SK-N-SH (cell line): ENCODE data around the gene C1orf146. TPM values are rescaled to one million over a fixed set of nuclear protein-coding genes. Genes with fewer than 3 reads are reported as not detected.
"Not testable (repeated sequence)": the region's sequence is repeated elsewhere in the genome, so short reads cannot be mapped to it uniquely, and the experiment has no call there.

Source experiments
- CTCF ChIA-PET: fragments of 300-600, 350-600 bp; formaldehyde crosslinking; extraction: SDS; loops from one replicate; lab custom pipeline; 2021; lab: Yijun Ruan, JAX
- POLR2A ChIA-PET: fragments of 350-600 bp; sonication (Branson Sonifier 250); formaldehyde crosslinking; extraction: SDS; loops from one replicate; lab custom pipeline; 2020; ENCODE audit warnings: antibody characterized with exemption, inconsistent platforms; lab: Yijun Ruan, JAX
- DNase-seq: peaks from one replicate; pipeline ENCODE4 v3.0.0; 2012
- H2AFZ ChIP-seq: fragments of 200-600 bp; sonication (generic); 2 replicates; pipeline ENCODE4 v1.8.1; 2016; ENCODE audit warnings: antibody characterized with exemption, mild to moderate bottlenecking, low read depth
- H3F3A ChIP-seq: fragments of 200-600 bp; sonication (generic); replicated peaks from 2 replicates; pipeline ENCODE3; 2016; ENCODE audit warnings: antibody characterized with exemption, mild to moderate bottlenecking; ENCODE audit not compliant: insufficient read depth
- H3K27ac ChIP-seq, 2 experiments: fragments of 200-500 bp in 1 of 2; fragments of 200-600 bp in 1 of 2; sonication (Bioruptor generic) in 1 of 2; sonication (generic), shearing (Covaris generic) in 1 of 2; 2 replicates each; pipeline versions ENCODE4 v1.5.1 to v1.6.1; 2014 to 2016; ENCODE audit warnings: low read depth in 2 of 2, inconsistent platforms in 1 of 2, low read length in 1 of 2, mild to moderate bottlenecking in 1 of 2, mixed read lengths in 1 of 2
- H3K27me3 ChIP-seq: fragments of 200-600 bp; sonication (generic), shearing (Covaris generic); 2 replicates; pipeline ENCODE4 v1.6.1; 2016; ENCODE audit warnings: mixed run types; ENCODE audit not compliant: insufficient read depth
- H3K36me3 ChIP-seq, 2 experiments: fragments of 200-500 bp in 1 of 2; fragments of 200-600 bp in 1 of 2; sonication (Bioruptor generic) in 1 of 2; sonication (generic) in 1 of 2; replicated peaks in 1 of 2; 2 replicates each; pipeline versions ENCODE3 to v1.5.1; 2014 to 2016; ENCODE audit warnings: low read length in 1 of 2, mild to moderate bottlenecking in 1 of 2; ENCODE audit not compliant: insufficient read depth in 2 of 2, control insufficient read depth in 1 of 2
- H3K4me1 ChIP-seq, 2 experiments: fragments of 200-500 bp in 1 of 2; fragments of 200-600 bp in 1 of 2; sonication (Bioruptor generic) in 1 of 2; sonication (generic), shearing (Covaris generic) in 1 of 2; 2 replicates each; pipeline versions ENCODE4 v1.5.1 to v1.6.1; 2014 to 2016; ENCODE audit warnings: low read depth in 1 of 2, low read length in 1 of 2, mixed run types in 1 of 2; ENCODE audit not compliant: insufficient read depth in 2 of 2, control insufficient read depth in 1 of 2
- H3K4me2 ChIP-seq: fragments of 200-600 bp; sonication (generic), shearing (Covaris generic); 2 replicates; pipeline ENCODE4 v1.6.1; 2017; ENCODE audit warnings: mixed run types
- H3K4me3 ChIP-seq, 2 experiments: fragments of 200-500 bp in 1 of 2; fragments of 200-600 bp in 1 of 2; sonication (Bioruptor generic) in 1 of 2; sonication (generic), shearing (Covaris generic) in 1 of 2; 2 replicates each; pipeline versions ENCODE4 v1.5.1 to v1.8.1; 2014 to 2016; ENCODE audit warnings: low read depth in 2 of 2, inconsistent platforms in 1 of 2, low read length in 1 of 2, mild to moderate bottlenecking in 1 of 2, mixed read lengths in 1 of 2, moderate library complexity in 1 of 2
- H3K79me2 ChIP-seq: fragments of 200-600 bp; sonication (generic); 2 replicates; pipeline ENCODE4 v1.8.1; 2017; ENCODE audit warnings: mild to moderate bottlenecking; ENCODE audit not compliant: insufficient read depth
- H3K9ac ChIP-seq: fragments of 200-600 bp; sonication (generic); 2 replicates; pipeline ENCODE4 v1.6.1; 2017; ENCODE audit warnings: mixed run types
- H3K9me2 ChIP-seq: fragments of 200-600 bp; sonication (generic); 2 replicates; pipeline ENCODE4 v1.6.1; 2017; ENCODE audit warnings: mixed run types
- H3K9me3 ChIP-seq: fragments of 200-600 bp; sonication (generic); 2 replicates; pipeline ENCODE4 v1.6.1; 2017; ENCODE audit warnings: mixed run types, mild to moderate bottlenecking, moderate library complexity
- H4K20me1 ChIP-seq: fragments of 200-600 bp; sonication (generic); 2 replicates; pipeline ENCODE4 v1.6.1; 2017; ENCODE audit warnings: mild to moderate bottlenecking, mixed run types; ENCODE audit not compliant: insufficient read depth
- CHD2 ChIP-seq: fragments of 150-350 bp; IDR thresholded peaks from 2 replicates; pipeline ENCODE4 v1.6.1; 2018; ENCODE audit warnings: low read length; ENCODE audit not compliant: partially characterized antibody
- CTCF ChIP-seq: fragments of 200-600 bp; sonication (generic); IDR thresholded peaks from 2 replicates; pipeline ENCODE4 v1.6.1; 2017; ENCODE audit warnings: antibody characterized with exemption, mild to moderate bottlenecking, moderate library complexity
- EP300 ChIP-seq, 2 experiments: IDR thresholded peaks; 2 replicates each; pipeline versions ENCODE4 v1.4.0 to v1.6.1; 2012; ENCODE audit warnings: borderline replicate concordance in 1 of 2, low read depth in 1 of 2, low read length in 1 of 2
- EZH2phosphoT487 ChIP-seq: fragments of 200-600 bp; sonication (generic); IDR thresholded peaks from 2 replicates; pipeline ENCODE4 v1.6.1; 2017; ENCODE audit warnings: low read depth, mixed run types, mild to moderate bottlenecking, antibody characterized with exemption, moderate library complexity, borderline replicate concordance
- FOSL2 ChIP-seq: IDR thresholded peaks from 2 replicates; pipeline ENCODE4 v1.4.0; 2012; ENCODE audit warnings: low read depth, mild to moderate bottlenecking, moderate library complexity, borderline replicate concordance
- NFIC ChIP-seq: IDR thresholded peaks from 2 replicates; pipeline ENCODE4 v1.4.0; 2012; ENCODE audit warnings: borderline replicate concordance
- REST ChIP-seq: IDR thresholded peaks from 2 replicates; pipeline ENCODE4 v1.6.1; 2012; ENCODE audit warnings: mild to moderate bottlenecking, low read depth, low read length, moderate library complexity
- RFX5 ChIP-seq: IDR thresholded peaks from 2 replicates; pipeline ENCODE4 v1.6.1; 2012; ENCODE audit warnings: mild to moderate bottlenecking, improper control_type of control experiment, low read length
- RXRA ChIP-seq: IDR thresholded peaks from 2 replicates; pipeline ENCODE4 v1.4.0; 2012; ENCODE audit warnings: low read depth, mild to moderate bottlenecking, borderline replicate concordance
- SIN3A ChIP-seq: IDR thresholded peaks from 2 replicates; pipeline ENCODE4 v1.6.1; 2012; ENCODE audit warnings: low read depth, mild to moderate bottlenecking, low read length, moderate library complexity, borderline replicate concordance
- TCF12 ChIP-seq: IDR thresholded peaks from 2 replicates; pipeline ENCODE4 v1.4.0; 2012
- TEAD4 ChIP-seq: IDR thresholded peaks from 2 replicates; pipeline ENCODE4 v1.4.0; 2012; ENCODE audit warnings: mild to moderate bottlenecking, borderline replicate concordance; ENCODE audit not compliant: insufficient read depth
- USF1 ChIP-seq: IDR thresholded peaks from 2 replicates; pipeline ENCODE4 v1.4.0; 2012; ENCODE audit warnings: low read depth, borderline replicate concordance
- WGBS: methylation state at CpG from one replicate; pipeline ENCODE4 v1.1.6; 2017; ENCODE audit warnings: low lambda C conversion rate; 5-methylcytosine and 5-hydroxymethylcytosine counted together
- polyA plus RNA-seq, 3 experiments: library from polyadenylated mRNA; depleted of rRNA; stranded (reverse); fragments of >200 nt; gene quantifications; 2 replicates each; pipeline ENCODE4 v1.2.3, GENCODE V29; 2012

C1orf146 gene
- polyA plus RNA-seq, 1 of the 3 experiments (the other 2 are of a cell fraction) = not detected

- TF ChIP-seq TCF12 (no peak), RXRA (no peak), FOSL2 (no peak), REST (no peak)
- no peaks in the 10 kb centered on the region for H3K9me3 ChIP-seq
- CTCF ChIA-PET = no interaction called here
- 100% methylated on average over 1 of the region's 1 CpG for WGBS
- DNase-seq = no peak
- no peak overlapping the region for H3K27ac ChIP-seq
- no peak overlapping the region for H3K9ac ChIP-seq
- no peaks in the 10 kb centered on the region for H3K79me2 ChIP-seq
- no peaks in the 10 kb centered on the region for H3K27me3 ChIP-seq
- H4K20me1 ChIP-seq = no peaks in the 10 kb centered on the region
- no peak overlapping the region for H3K4me2 ChIP-seq
- H3K36me3 ChIP-seq = peaks cover 20 to 28% of the 10 kb centered on the region in 2 experiments
- no peaks in the 10 kb centered on the region for H3F3A ChIP-seq
- H3K4me3 ChIP-seq = no peak overlapping the region
- POLR2A ChIA-PET = no interaction called here
- no peaks in the 10 kb centered on the region; a peak in 1 of 4 replicates for H3K4me1 ChIP-seq
- H2AFZ ChIP-seq = no peak overlapping the region
- H3K9me2 ChIP-seq = no peaks in the 10 kb centered on the region
Observed at GRCh38 chr1:92244376-92244775, 26.7 kb downstream of the C1orf146 start.

- H3F3A ChIP-seq, H3K9me3 ChIP-seq, POLR2A ChIA-PET, H3K9me2 ChIP-seq, H3K79me2 ChIP-seq, H3K4me1 ChIP-seq, H3K27me3 ChIP-seq, H4K20me1 ChIP-seq, H2AFZ ChIP-seq, H3K27ac ChIP-seq, DNase-seq, H3K9ac ChIP-seq, CTCF ChIA-PET, H3K4me3 ChIP-seq, H3K4me2 ChIP-seq: not testable (repeated sequence)
- peaks cover 11 to 13% of the 10 kb centered on the region in 2 experiments for H3K36me3 ChIP-seq
- 61% methylated on average over 3 of the region's 3 CpGs for WGBS
Observed at GRCh38 chr1:92254714-92255113, 37.0 kb downstream of the C1orf146 start.

GRCh38 chr1:92259350-92259749, 41.6 kb downstream of the C1orf146 start:
- Histone ChIP-seq H3K9me2 (no peaks in the 10 kb centered on the region), H3K9ac (no peak overlapping the region), H3K27me3 (no peaks in the 10 kb centered on the region), H3K9me3 (no peaks in the 10 kb centered on the region), H3K4me2 (no peak overlapping the region), H3K4me1 (no peaks in the 10 kb centered on the region), H3K36me3 (peaks cover 30 to 32% of the 10 kb centered on the region in 2 experiments), H3K79me2 (no peaks in the 10 kb centered on the region), H4K20me1 (no peaks in the 10 kb centered on the region), H3F3A (peaks cover 8% of the 10 kb centered on the region), H2AFZ (no peak overlapping the region), H3K27ac (no peak overlapping the region), H3K4me3 (no peak overlapping the region)
- WGBS = 89% methylated on average over 1 of the region's 1 CpG
- ChIA-PET CTCF (interaction anchor here (1.2 kb wide), 1 partner anchor 13 kb away, joined by 3 read pairs; no protein-coding TSS in a partner anchor), POLR2A (no interaction called here)
- no peak for DNase-seq
- TF ChIP-seq CTCF (no peak), EZH2phosphoT487 (no peak), RFX5 (no peak), SIN3A (no peak), TEAD4 (no peak), USF1 (no peak), NFIC (no peak), CHD2 (no peak), EP300 (IDR thresholded peaks at IDR 0.05; ENCODE audit: borderline replicate concordance in 1 of 2, low read depth in 1 of 2, low read length in 1 of 2) (no peak)
